Measurements from ENCODE around the gene YEATS2. TPM values are rescaled to one million over a fixed set of nuclear protein-coding genes. Genes with fewer than 3 reads are reported as not detected.

Gene YEATS2
- polyA plus RNA-seq, 1 of the 3 experiments (the other 2 are of a cell fraction): 19.9 TPM

GRCh38 chr3:183764847-183765731, 67.5 kb downstream of the YEATS2 start:
- H3K9me3 ChIP-seq: no peaks in the 10 kb centered on the region
- TF ChIP-seq RFX5 (IDR thresholded peaks at IDR 0.05; ENCODE audit: low read length) (no peak), TCF12 (IDR thresholded peaks at IDR 0.05) (peak; percentile 42), TAF1 (IDR thresholded peaks at IDR 0.05; ENCODE audit: borderline replicate concordance, low read depth, low read length) (no peak), JUND (IDR thresholded peaks at IDR 0.05) (0 out of 2 replicates have a peak, but pooled peaks have one; percentile 12), TEAD4 (IDR thresholded peaks at IDR 0.05; ENCODE audit: borderline replicate concordance, insufficient read depth) (0 out of 2 replicates have a peak, but pooled peaks have one; percentile 34), NFIC (IDR thresholded peaks at IDR 0.05; ENCODE audit: borderline replicate concordance) (peak; percentile 23; the same call in 1 of the 2 replicates), FOSL2 (IDR thresholded peaks at IDR 0.05; ENCODE audit: borderline replicate concordance, low read depth) (peak; percentile 6; the same call in 1 of the 2 replicates), RCOR1 (IDR thresholded peaks at IDR 0.05; ENCODE audit: low read length) (peak; percentile 31; the same call in 1 of the 2 replicates), SMC3 (IDR thresholded peaks at IDR 0.05; ENCODE audit: low read depth, low read length) (no peak)
- TF ChIP-seq, protein P1, sequence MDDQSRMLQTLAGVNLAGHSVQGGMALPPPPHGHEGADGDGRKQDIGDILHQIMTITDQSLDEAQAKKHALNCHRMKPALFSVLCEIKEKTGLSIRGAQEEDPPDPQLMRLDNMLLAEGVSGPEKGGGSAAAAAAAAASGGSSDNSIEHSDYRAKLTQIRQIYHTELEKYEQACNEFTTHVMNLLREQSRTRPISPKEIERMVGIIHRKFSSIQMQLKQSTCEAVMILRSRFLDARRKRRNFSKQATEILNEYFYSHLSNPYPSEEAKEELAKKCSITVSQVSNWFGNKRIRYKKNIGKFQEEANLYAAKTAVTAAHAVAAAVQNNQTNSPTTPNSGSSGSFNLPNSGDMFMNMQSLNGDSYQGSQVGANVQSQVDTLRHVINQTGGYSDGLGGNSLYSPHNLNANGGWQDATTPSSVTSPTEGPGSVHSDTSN (IDR thresholded peaks at IDR 0.05): 0 out of 2 replicates have a peak, but pooled peaks have one; percentile 16
- TF ChIP-seq, protein P2, sequence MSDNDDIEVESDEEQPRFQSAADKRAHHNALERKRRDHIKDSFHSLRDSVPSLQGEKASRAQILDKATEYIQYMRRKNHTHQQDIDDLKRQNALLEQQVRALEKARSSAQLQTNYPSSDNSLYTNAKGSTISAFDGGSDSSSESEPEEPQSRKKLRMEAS (IDR thresholded peaks at IDR 0.05; ENCODE audit: low read depth): 0 out of 2 replicates have a peak, but pooled peaks have one; percentile 5
- no peak overlapping the region for H3K9ac ChIP-seq
- H3K79me2 ChIP-seq (ENCODE audit: insufficient read depth): no peaks in the 10 kb centered on the region; the same call in 1 of the 2 replicates
- H3F3A ChIP-seq (replicated peaks; ENCODE audit: insufficient read depth): peaks cover 14% of the 10 kb centered on the region
- H3K4me2 ChIP-seq: no peak overlapping the region; the same call in 1 of the 2 replicates
- ChIA-PET POLR2A (no interaction called here), CTCF (interaction anchor here (0.5 to 2.5 kb wide), 10 partner anchors 10 to 581 kb away, joined by 3 to 28 read pairs (median 4); partner anchors contain the start of gene MAP6D1)
- H3K9me2 ChIP-seq: no peaks in the 10 kb centered on the region
- peak overlapping the region; percentile 18 to 26; a peak in 3 of 4 replicates for H3K27ac ChIP-seq (ENCODE audit: low read depth in 2 of 2, low read length in 1 of 2)
- peaks cover 31 to 50% of the 10 kb centered on the region in 2 experiments for H3K36me3 ChIP-seq (replicated peaks in 1 of 2; ENCODE audit: control insufficient read depth in 1 of 2, insufficient read depth in 2 of 2, low read length in 1 of 2)
- peaks cover 4% of the 10 kb centered on the region in 2 experiments; a peak in 1 of 4 replicates for H3K4me1 ChIP-seq (ENCODE audit: control insufficient read depth in 1 of 2, insufficient read depth in 2 of 2, low read depth in 1 of 2, low read length in 1 of 2)
- DNase-seq: peak; percentile 23
- H3K27me3 ChIP-seq (ENCODE audit: insufficient read depth): no peaks in the 10 kb centered on the region
- 72% methylated on average over 7 of the region's 7 CpGs for WGBS (ENCODE audit: low lambda C conversion rate)
- H2AFZ ChIP-seq (ENCODE audit: low read depth): no peak overlapping the region
- H3K4me3 ChIP-seq (ENCODE audit: low read depth in 2 of 2, low read length in 1 of 2): no peak overlapping the region
- H4K20me1 ChIP-seq (ENCODE audit: insufficient read depth): peaks cover 24% of the 10 kb centered on the region

DNA sequence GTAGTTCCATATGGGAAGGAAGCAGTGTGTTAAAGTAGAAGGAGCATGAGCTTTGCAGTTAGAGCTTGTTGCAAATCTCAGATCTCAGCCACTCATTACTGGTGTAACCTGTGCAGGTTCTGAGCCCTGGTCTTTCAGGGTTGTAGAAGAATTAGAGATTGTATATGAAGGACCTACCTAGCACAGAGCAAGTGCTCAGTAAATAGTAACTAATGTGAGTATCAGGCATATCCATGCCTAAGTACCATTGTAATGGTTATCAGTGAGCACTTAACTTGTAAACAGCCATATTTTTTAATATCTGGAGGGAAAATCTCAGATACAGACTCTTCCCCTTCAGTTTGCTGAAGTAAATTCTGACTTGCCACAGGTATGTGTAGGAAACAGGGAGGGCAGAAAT, 68.5 kb downstream of the YEATS2 start:
- no peaks in the 10 kb centered on the region for H3K9me2 ChIP-seq
- peaks cover 4% of the 10 kb centered on the region in 2 experiments; a peak in 1 of 4 replicates for H3K4me1 ChIP-seq (ENCODE audit: control insufficient read depth in 1 of 2, insufficient read depth in 2 of 2, low read depth in 1 of 2, low read length in 1 of 2)
- no peak overlapping the region for H2AFZ ChIP-seq (ENCODE audit: low read depth)
- H3K79me2 ChIP-seq (ENCODE audit: insufficient read depth): no peaks in the 10 kb centered on the region; the same call in 1 of the 2 replicates
- peaks cover 18% of the 10 kb centered on the region for H3F3A ChIP-seq (replicated peaks; ENCODE audit: insufficient read depth)
- ChIA-PET CTCF (interaction anchor here (0.7 to 2.5 kb wide), 15 partner anchors 9 to 327 kb away, joined by 3 to 28 read pairs (median 4); partner anchors contain the start of gene MAP6D1), POLR2A (no interaction called here)
- TF ChIP-seq YY1 (IDR thresholded peaks at IDR 0.05; ENCODE audit: low read depth) (no peak), GATA2 (CRISPR knock-in tag; IDR thresholded peaks at IDR 0.05) (no peak), RFX5 (IDR thresholded peaks at IDR 0.05; ENCODE audit: low read length) (no peak), SIN3A (IDR thresholded peaks at IDR 0.05; ENCODE audit: borderline replicate concordance, low read depth, low read length) (no peak), TEAD4 (IDR thresholded peaks at IDR 0.05; ENCODE audit: borderline replicate concordance, insufficient read depth) (no peak), FOXJ3 (CRISPR knock-in tag; IDR thresholded peaks at IDR 0.05) (no peak), POLR2AphosphoS5 (IDR thresholded peaks at IDR 0.05; ENCODE audit: low read depth, low read length) (no peak), TCF12 (IDR thresholded peaks at IDR 0.05) (no peak), SMC3 (IDR thresholded peaks at IDR 0.05; ENCODE audit: low read depth, low read length) (no peak), USF2 (IDR thresholded peaks at IDR 0.05; ENCODE audit: borderline replicate concordance, low read depth, low read length) (no peak), ELF1 (IDR thresholded peaks at IDR 0.05) (no peak), JUND (IDR thresholded peaks at IDR 0.05) (no peak), NRF1 (IDR thresholded peaks at IDR 0.05; ENCODE audit: low read depth, low read length) (no peak), MEF2A (IDR thresholded peaks at IDR 0.05; ENCODE audit: borderline replicate concordance, low read depth) (no peak)
- TF ChIP-seq, protein P3, sequence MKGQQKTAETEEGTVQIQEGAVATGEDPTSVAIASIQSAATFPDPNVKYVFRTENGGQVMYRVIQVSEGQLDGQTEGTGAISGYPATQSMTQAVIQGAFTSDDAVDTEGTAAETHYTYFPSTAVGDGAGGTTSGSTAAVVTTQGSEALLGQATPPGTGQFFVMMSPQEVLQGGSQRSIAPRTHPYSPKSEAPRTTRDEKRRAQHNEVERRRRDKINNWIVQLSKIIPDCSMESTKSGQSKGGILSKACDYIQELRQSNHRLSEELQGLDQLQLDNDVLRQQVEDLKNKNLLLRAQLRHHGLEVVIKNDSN (IDR thresholded peaks at IDR 0.05; ENCODE audit: borderline replicate concordance, low read depth): no peak
- TF ChIP-seq, protein P4, sequence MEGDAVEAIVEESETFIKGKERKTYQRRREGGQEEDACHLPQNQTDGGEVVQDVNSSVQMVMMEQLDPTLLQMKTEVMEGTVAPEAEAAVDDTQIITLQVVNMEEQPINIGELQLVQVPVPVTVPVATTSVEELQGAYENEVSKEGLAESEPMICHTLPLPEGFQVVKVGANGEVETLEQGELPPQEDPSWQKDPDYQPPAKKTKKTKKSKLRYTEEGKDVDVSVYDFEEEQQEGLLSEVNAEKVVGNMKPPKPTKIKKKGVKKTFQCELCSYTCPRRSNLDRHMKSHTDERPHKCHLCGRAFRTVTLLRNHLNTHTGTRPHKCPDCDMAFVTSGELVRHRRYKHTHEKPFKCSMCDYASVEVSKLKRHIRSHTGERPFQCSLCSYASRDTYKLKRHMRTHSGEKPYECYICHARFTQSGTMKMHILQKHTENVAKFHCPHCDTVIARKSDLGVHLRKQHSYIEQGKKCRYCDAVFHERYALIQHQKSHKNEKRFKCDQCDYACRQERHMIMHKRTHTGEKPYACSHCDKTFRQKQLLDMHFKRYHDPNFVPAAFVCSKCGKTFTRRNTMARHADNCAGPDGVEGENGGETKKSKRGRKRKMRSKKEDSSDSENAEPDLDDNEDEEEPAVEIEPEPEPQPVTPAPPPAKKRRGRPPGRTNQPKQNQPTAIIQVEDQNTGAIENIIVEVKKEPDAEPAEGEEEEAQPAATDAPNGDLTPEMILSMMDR (IDR thresholded peaks at IDR 0.05): no peak
- no peak overlapping the region for H3K4me3 ChIP-seq (ENCODE audit: low read depth in 2 of 2, low read length in 1 of 2)
- peaks cover 24% of the 10 kb centered on the region for H4K20me1 ChIP-seq (ENCODE audit: insufficient read depth)
- H3K9me3 ChIP-seq: no peaks in the 10 kb centered on the region
- H3K9ac ChIP-seq: no peak overlapping the region
- no peak overlapping the region for H3K4me2 ChIP-seq
- peaks cover 37 to 54% of the 10 kb centered on the region in 2 experiments for H3K36me3 ChIP-seq (replicated peaks in 1 of 2; ENCODE audit: control insufficient read depth in 1 of 2, insufficient read depth in 2 of 2, low read length in 1 of 2)
- H3K27ac ChIP-seq (ENCODE audit: low read depth in 2 of 2, low read length in 1 of 2): no peak overlapping the region
- no peaks in the 10 kb centered on the region for H3K27me3 ChIP-seq (ENCODE audit: insufficient read depth)
- DNase-seq: no peak

Data from SK-N-SH (cell line).